CD4-positive, alpha-beta T cell (primary cell): ENCODE results near the gene OR4Q2. TPM values are rescaled to one million over a fixed set of nuclear protein-coding genes. Genes with fewer than 3 reads are reported as not detected.

ENCODE experiments used
- ATAC-seq: fragments of 200-7000 bp; cut with Tn5 transposase; one replicate; pipeline ENCODE4 v1.10.0; 2022; ENCODE audit warnings: mild to moderate bottlenecking; ENCODE audit not compliant: poor library complexity
- CTCF ChIA-PET: fragments of 350-600 bp; sonication (Branson Sonifier 250); formaldehyde crosslinking; loops from one replicate; lab custom pipeline; 2021; ENCODE audit warnings: antibody characterized with exemption, inconsistent platforms; lab: Charles Lee
- POLR2A ChIA-PET: fragments of 350-600 bp; sonication (Branson Sonifier 250); formaldehyde crosslinking; loops from one replicate; lab custom pipeline; 2021; ENCODE audit warnings: antibody characterized with exemption, inconsistent platforms; lab: Charles Lee
- DNase-seq, 14 experiments: peaks; one replicate each; pipeline ENCODE4 v3.0.0-alpha.2; 2013 to 2020; ENCODE audit warnings: mixed read lengths in 2 of 14
- H3K27ac ChIP-seq, 2 donors: one replicate each; pipeline versions ENCODE4 v1.5.1 to v1.7.0; 2013; ENCODE audit warnings: low read length in 2 of 2, low read depth in 1 of 2, mild to moderate bottlenecking in 1 of 2
- H3K27me3 ChIP-seq, 2 experiments: 1 replicate in 1 of 2; 2 replicates in 1 of 2; pipeline versions ENCODE4 v1.6.1 to v1.7.0; 2013; ENCODE audit warnings: low read length in 2 of 2, control low read depth in 1 of 2, mild to moderate bottlenecking in 1 of 2, moderate library complexity in 1 of 2; ENCODE audit not compliant: insufficient read depth in 2 of 2, control insufficient read depth in 1 of 2
- H3K36me3 ChIP-seq: one replicate; pipeline ENCODE4 v1.6.1; 2013; ENCODE audit warnings: low read length, control low read depth; ENCODE audit not compliant: insufficient read depth
- H3K4me1 ChIP-seq: one replicate; pipeline ENCODE4 v1.6.1; 2013; ENCODE audit warnings: low read length, control low read depth; ENCODE audit not compliant: insufficient read depth
- H3K4me3 ChIP-seq: one replicate; pipeline ENCODE4 v1.5.1; 2013; ENCODE audit warnings: mild to moderate bottlenecking, low read length, moderate library complexity
- H3K9me3 ChIP-seq, 2 experiments: 1 replicate in 1 of 2; 2 replicates in 1 of 2; pipeline versions ENCODE4 v1.6.1 to v1.7.0; 2013; ENCODE audit warnings: low read length in 2 of 2, mild to moderate bottlenecking in 2 of 2, control low read depth in 1 of 2, moderate library complexity in 1 of 2; ENCODE audit not compliant: control insufficient read depth in 1 of 2, insufficient read depth in 1 of 2
- H3K27ac Mint-ChIP-seq: one replicate; pipeline ENCODE4 v1.8.0; 2020; ENCODE audit warnings: mixed read lengths
- H3K27me3 Mint-ChIP-seq: one replicate; pipeline ENCODE4 v1.8.0; 2021; ENCODE audit warnings: mixed read lengths
- H3K36me3 Mint-ChIP-seq: one replicate; pipeline ENCODE4 v1.8.0; 2021; ENCODE audit warnings: low read depth, mixed read lengths
- H3K4me1 Mint-ChIP-seq: one replicate; pipeline ENCODE4 v1.8.0; 2021; ENCODE audit warnings: low read depth, mixed read lengths
- H3K4me3 Mint-ChIP-seq: one replicate; pipeline ENCODE4 v1.8.0; 2020; ENCODE audit warnings: mild to moderate bottlenecking, mixed read lengths
- H3K9me3 Mint-ChIP-seq: one replicate; pipeline ENCODE4 v1.8.0; 2020; ENCODE audit warnings: mixed read lengths
- intact Hi-C, 2 experiments: fragments of 100-400 bp; cut with DNase I in 1 of 2; cut with micrococcal nuclease in 1 of 2; formaldehyde crosslinking; loops; one replicate each; pipeline versions ENCODE4 v1.15.1 to v1.9.0; 2023 to 2025; cut with DNase I, micrococcal nuclease
- total RNA-seq, 174 experiments: library from RNA in 2 of 174; stranded (reverse) in 2 of 174; gene quantifications; one replicate each; pipeline ENCODE4 v1.2.3 and lab custom pipeline; 2021 to 2026
- TF ChIP-seq, protein P1 (sequence below): fragments of 200-600 bp; IDR thresholded peaks from one replicate; pipeline ENCODE4 v1.8.0; 2022; ENCODE audit warnings: antibody characterized with exemption, mild to moderate bottlenecking

Gene OR4Q2
- total RNA-seq, 2 experiments from 2014 or later: not detected

DNA sequence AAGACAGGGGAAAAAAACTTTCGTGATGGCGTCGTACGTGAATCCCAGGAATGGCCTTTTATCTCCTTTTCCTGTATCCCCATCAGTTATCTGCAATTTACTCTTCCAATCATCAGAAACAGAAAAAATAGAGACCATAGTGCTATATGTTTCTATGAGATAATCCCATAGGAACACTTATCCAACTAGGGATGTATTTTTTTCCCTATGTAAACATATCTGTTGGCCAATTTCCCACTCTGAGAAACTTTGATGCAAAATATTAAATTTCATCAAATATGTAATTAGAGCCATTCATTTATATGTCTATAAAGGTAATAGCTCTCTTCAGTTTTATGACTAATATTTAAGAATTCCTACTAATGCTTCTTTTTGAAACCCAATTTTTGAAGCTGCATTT is 34.0 kb downstream of the OR4Q2 start, which contains the start of gene OR4K13:
OR4K13 (minus strand) TSS at position 101 of the 400 bp plus-strand sequence. CDS start 1,280 bp downstream, outside the sequence.
- CTCF ChIA-PET: interaction anchor here (1.3 kb wide), 1 partner anchor 22 kb away, joined by 3 read pairs; no protein-coding TSS in a partner anchor
- H3K27ac Mint-ChIP-seq: no peak within 1 kb of the TSS
- no peak for ATAC-seq

DNA sequence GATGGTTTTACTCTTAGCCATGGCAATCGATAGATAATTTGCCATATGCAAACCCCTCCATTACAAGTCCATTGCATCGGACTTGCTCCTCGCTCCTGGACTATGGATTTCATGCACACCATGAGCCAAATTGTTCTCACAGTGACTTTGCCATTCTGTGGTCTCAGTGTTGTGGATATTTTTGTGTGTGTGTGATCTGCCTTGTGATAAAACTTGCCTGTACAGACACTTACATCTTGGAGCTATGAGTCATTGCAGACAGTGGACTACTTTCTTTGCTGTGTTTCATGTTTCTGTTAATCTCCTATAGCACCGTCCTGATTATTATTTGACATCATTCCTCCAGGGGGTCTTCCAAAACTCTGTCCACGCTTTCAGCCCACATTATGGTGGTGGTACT is 42.3 kb downstream of the OR4Q2 start:
- Histone ChIP-seq H3K27ac (no peak overlapping the region), H3K27me3 (peaks cover 0 to 12% of the 10 kb centered on the region in 2 experiments), H3K36me3 (no peaks in the 10 kb centered on the region), H3K4me3 (no peak overlapping the region), H3K4me1 (no peaks in the 10 kb centered on the region), H3K9me3 (no peaks in the 10 kb centered on the region)
- H3K9me3 Mint-ChIP-seq: peaks cover 4% of the 10 kb centered on the region
- no peak overlapping the region for H3K27ac Mint-ChIP-seq
- H3K36me3 Mint-ChIP-seq: no peaks in the 10 kb centered on the region
- TF ChIP-seq, protein P1, sequence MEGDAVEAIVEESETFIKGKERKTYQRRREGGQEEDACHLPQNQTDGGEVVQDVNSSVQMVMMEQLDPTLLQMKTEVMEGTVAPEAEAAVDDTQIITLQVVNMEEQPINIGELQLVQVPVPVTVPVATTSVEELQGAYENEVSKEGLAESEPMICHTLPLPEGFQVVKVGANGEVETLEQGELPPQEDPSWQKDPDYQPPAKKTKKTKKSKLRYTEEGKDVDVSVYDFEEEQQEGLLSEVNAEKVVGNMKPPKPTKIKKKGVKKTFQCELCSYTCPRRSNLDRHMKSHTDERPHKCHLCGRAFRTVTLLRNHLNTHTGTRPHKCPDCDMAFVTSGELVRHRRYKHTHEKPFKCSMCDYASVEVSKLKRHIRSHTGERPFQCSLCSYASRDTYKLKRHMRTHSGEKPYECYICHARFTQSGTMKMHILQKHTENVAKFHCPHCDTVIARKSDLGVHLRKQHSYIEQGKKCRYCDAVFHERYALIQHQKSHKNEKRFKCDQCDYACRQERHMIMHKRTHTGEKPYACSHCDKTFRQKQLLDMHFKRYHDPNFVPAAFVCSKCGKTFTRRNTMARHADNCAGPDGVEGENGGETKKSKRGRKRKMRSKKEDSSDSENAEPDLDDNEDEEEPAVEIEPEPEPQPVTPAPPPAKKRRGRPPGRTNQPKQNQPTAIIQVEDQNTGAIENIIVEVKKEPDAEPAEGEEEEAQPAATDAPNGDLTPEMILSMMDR: no peak
- H3K27me3 Mint-ChIP-seq: peaks cover 30% of the 10 kb centered on the region
- CTCF ChIA-PET: no interaction called here
- H3K4me3 Mint-ChIP-seq: no peak overlapping the region
- no peaks in the 10 kb centered on the region for H3K4me1 Mint-ChIP-seq
- no peak for DNase-seq
- POLR2A ChIA-PET: no interaction called here
- no peak for ATAC-seq
- intact Hi-C loops: no loop called here

More for the DNA sequence above, 34.0 kb downstream of the OR4Q2 start, which contains the start of gene OR4K13:
- no peaks in the 10 kb centered on the region for H3K9me3 ChIP-seq
- Mint-ChIP-seq H3K9me3 (peaks cover 3% of the 10 kb centered on the region), H3K4me3 (no peak within 1 kb of the TSS), H3K4me1 (no peaks in the 10 kb centered on the region), H3K36me3 (no peaks in the 10 kb centered on the region), H3K27me3 (no peaks in the 10 kb centered on the region)
- no peak within 1 kb of the TSS for H3K4me3 ChIP-seq
- H3K4me1 ChIP-seq: no peaks in the 10 kb centered on the region
- POLR2A ChIA-PET: interaction anchor here (0.6 kb wide), 1 partner anchor 163 kb away, joined by 3 read pairs; no protein-coding TSS in a partner anchor
- intact Hi-C loops: no loop called here
- DNase-seq: no peak
- H3K36me3 ChIP-seq: no peaks in the 10 kb centered on the region
- no peak within 1 kb of the TSS for H3K27ac ChIP-seq
- no peaks in the 10 kb centered on the region for H3K27me3 ChIP-seq
- TF ChIP-seq, protein P1: no peak

DNA sequence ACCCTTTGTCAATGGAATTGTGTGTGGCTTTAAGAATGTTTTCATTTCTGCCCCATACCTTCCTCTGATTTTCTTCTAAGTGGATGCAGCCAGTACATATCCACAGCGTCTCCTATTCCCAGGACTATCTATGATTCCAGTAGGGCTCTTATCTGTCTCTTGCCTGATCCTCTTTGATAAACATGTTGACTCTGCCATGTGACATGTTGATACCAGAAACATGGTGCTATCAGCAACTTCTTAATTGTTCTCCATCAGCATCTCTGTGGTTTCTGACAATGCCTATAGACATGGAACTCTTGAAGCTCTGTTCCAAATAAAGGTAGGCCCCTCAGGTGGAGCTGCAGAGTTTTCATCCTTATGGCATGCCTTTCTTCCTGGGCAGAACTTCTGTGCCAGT is 46.2 kb downstream of the OR4Q2 start:
- ChIA-PET POLR2A (no interaction called here), CTCF (interaction anchor here (1.2 kb wide), 1 partner anchor 17 kb away, joined by 3 read pairs; no protein-coding TSS in a partner anchor)
- Histone ChIP-seq H3K4me3 (no peak overlapping the region), H3K27me3 (peaks cover 0 to 13% of the 10 kb centered on the region in 2 experiments), H3K36me3 (no peaks in the 10 kb centered on the region), H3K27ac (no peak overlapping the region), H3K9me3 (no peaks in the 10 kb centered on the region), H3K4me1 (no peaks in the 10 kb centered on the region)
- Mint-ChIP-seq H3K27me3 (peaks cover 30% of the 10 kb centered on the region), H3K4me1 (no peaks in the 10 kb centered on the region), H3K9me3 (no peaks in the 10 kb centered on the region), H3K27ac (no peak overlapping the region), H3K4me3 (no peak overlapping the region), H3K36me3 (no peaks in the 10 kb centered on the region)
- DNase-seq (no peak), ATAC-seq (no peak)
- TF ChIP-seq, protein P1: no peak
- intact Hi-C loops: no loop called here

Other genes with a start within 250 kb of the OR4Q2 start
- gene OR4M1, start 228.7 kb upstream of the OR4Q2 start, total RNA-seq: not detected
- not detected for gene OR4N2, start 198.4 kb upstream of the OR4Q2 start, total RNA-seq
- gene OR4K2, start 127.0 kb upstream of the OR4Q2 start, total RNA-seq: not detected
- gene OR4K5, start 81.6 kb upstream of the OR4Q2 start, total RNA-seq: not detected
- gene OR4K1, start 71.2 kb upstream of the OR4Q2 start, total RNA-seq: not detected
- gene OR4K15, start 26.6 kb upstream of the OR4Q2 start, total RNA-seq: not detected
- not detected for gene OR4K14, start 17.1 kb downstream of the OR4Q2 start, total RNA-seq
- gene OR4K13, start 33.9 kb downstream of the OR4Q2 start, total RNA-seq: not detected
- not detected for gene OR4L1, start 57.9 kb downstream of the OR4Q2 start, total RNA-seq
- not detected for gene OR4K17, start 108.6 kb downstream of the OR4Q2 start, total RNA-seq
- not detected for gene OR4N5, start 136.7 kb downstream of the OR4Q2 start, total RNA-seq
- not detected for gene OR11G2, start 188.7 kb downstream of the OR4Q2 start, total RNA-seq
- gene OR11H6, start 221.5 kb downstream of the OR4Q2 start, total RNA-seq: not detected
- gene OR11H7, start 226.8 kb downstream of the OR4Q2 start, total RNA-seq: not detected
- gene OR11H4, start 237.1 kb downstream of the OR4Q2 start, total RNA-seq: not detected